ENCODE measurements around the gene CEPT1. TPM values are rescaled to one million over a fixed set of nuclear protein-coding genes. Genes with fewer than 3 reads are reported as not detected.

Gene CEPT1
- total RNA-seq, 1 donor from 2014 or later = 23.7 TPM

- Histone ChIP-seq H3K4me3 (ENCODE audit: low read depth, low read length) (no peak overlapping the region), H3K36me3 (ENCODE audit: control insufficient read depth, insufficient read depth, low read length) (no peaks in the 10 kb centered on the region), H3K27me3 (ENCODE audit: control insufficient read depth, insufficient read depth, low read length) (no peaks in the 10 kb centered on the region)
- DNase-seq (ENCODE audit: low read depth) = no peak
- no peak for TF ChIP-seq CTCF (IDR thresholded peaks at IDR 0.05; ENCODE audit: insufficient read depth, low read length, poor library complexity, severe bottlenecking)
Observed at GRCh38 chr1:111216751-111217150, 76.7 kb downstream of the CEPT1 start.

GRCh38 chr1:111217183-111217910 lies 77.3 kb downstream of the CEPT1 start:
- Histone ChIP-seq H3K27me3 (ENCODE audit: control insufficient read depth, insufficient read depth, low read length) (no peaks in the 10 kb centered on the region), H3K4me3 (ENCODE audit: low read depth, low read length) (no peak overlapping the region), H3K36me3 (ENCODE audit: control insufficient read depth, insufficient read depth, low read length) (no peaks in the 10 kb centered on the region)
- DNase-seq (ENCODE audit: low read depth) = no peak
- no peak for TF ChIP-seq CTCF (IDR thresholded peaks at IDR 0.05; ENCODE audit: insufficient read depth, low read length, poor library complexity, severe bottlenecking)

GRCh38 chr1:111218701-111219556 lies 78.9 kb downstream of the CEPT1 start:
- H3K4me3 ChIP-seq (ENCODE audit: low read depth, low read length) = no peak overlapping the region
- no peak for TF ChIP-seq CTCF (IDR thresholded peaks at IDR 0.05; ENCODE audit: insufficient read depth, low read length, poor library complexity, severe bottlenecking)
- H3K27me3 ChIP-seq (ENCODE audit: control insufficient read depth, insufficient read depth, low read length) = no peaks in the 10 kb centered on the region
- DNase-seq (ENCODE audit: low read depth) = no peak
- H3K36me3 ChIP-seq (ENCODE audit: control insufficient read depth, insufficient read depth, low read length) = no peaks in the 10 kb centered on the region

GRCh38 chr1:111219557-111220286 lies 79.7 kb downstream of the CEPT1 start:
- no peaks in the 10 kb centered on the region for H3K27me3 ChIP-seq (ENCODE audit: control insufficient read depth, insufficient read depth, low read length)
- TF ChIP-seq CTCF (IDR thresholded peaks at IDR 0.05; ENCODE audit: insufficient read depth, low read length, poor library complexity, severe bottlenecking) = no peak
- H3K36me3 ChIP-seq (ENCODE audit: control insufficient read depth, insufficient read depth, low read length) = no peaks in the 10 kb centered on the region
- H3K4me3 ChIP-seq (ENCODE audit: low read depth, low read length) = no peak overlapping the region
- DNase-seq (ENCODE audit: low read depth) = no peak

GRCh38 chr1:111220302-111220890 lies 80.4 kb downstream of the CEPT1 start:
- DNase-seq (ENCODE audit: low read depth) = no peak
- H3K27me3 ChIP-seq (ENCODE audit: control insufficient read depth, insufficient read depth, low read length) = no peaks in the 10 kb centered on the region
- H3K36me3 ChIP-seq (ENCODE audit: control insufficient read depth, insufficient read depth, low read length) = no peaks in the 10 kb centered on the region
- TF ChIP-seq CTCF (IDR thresholded peaks at IDR 0.05; ENCODE audit: insufficient read depth, low read length, poor library complexity, severe bottlenecking) = no peak
- H3K4me3 ChIP-seq (ENCODE audit: low read depth, low read length) = no peak overlapping the region
